Lower lobe of right lung (tissue), 2 donors: Measurements from ENCODE around the gene EXOSC7. TPM values are rescaled to one million over a fixed set of nuclear protein-coding genes. Genes with fewer than 3 reads are reported as not detected.

Source experiments
- ATAC-seq, 2 donors: fragments of 200-7000 bp; cut with Tn5 transposase; one replicate each; pipeline ENCODE4 v1.9.1; 2020 to 2022; ENCODE audit warnings: mild to moderate bottlenecking in 2 of 2, moderate library complexity in 2 of 2
- DNase-seq: peaks from one replicate; pipeline ENCODE4 v3.0.0-alpha.2; 2020
- H3K27ac ChIP-seq: fragments of 200-600 bp; one replicate; pipeline ENCODE4 v1.8.0; 2022
- H3K27me3 ChIP-seq: fragments of 200-600 bp; one replicate; pipeline ENCODE4 v1.8.0; 2022; ENCODE audit warnings: low read depth
- H3K36me3 ChIP-seq: fragments of 200-600 bp; one replicate; pipeline ENCODE4 v1.8.0; 2022; ENCODE audit warnings: mild to moderate bottlenecking
- H3K4me1 ChIP-seq: fragments of 200-600 bp; one replicate; pipeline ENCODE4 v1.8.0; 2022
- H3K4me3 ChIP-seq: fragments of 200-600 bp; one replicate; pipeline ENCODE4 v1.8.0; 2022; ENCODE audit warnings: mild to moderate bottlenecking
- H3K9me3 ChIP-seq: fragments of 200-600 bp; one replicate; pipeline ENCODE4 v1.8.0; 2022
- intact Hi-C: fragments of 100-400 bp; cut with DNase I; formaldehyde crosslinking; loops from one replicate; pipeline ENCODE4 v1.11.0; 2022
- total RNA-seq: library from RNA; stranded (reverse); fragmentation: NEBNext Ultra II Directional; extraction: Animal tissue kit (Norgen Biotek cat#: 25700); gene quantifications from one replicate; pipeline ENCODE4 v1.2.1, GENCODE V29; 2021
- TF ChIP-seq, protein P1 (sequence below): fragments of 200-600 bp; IDR thresholded peaks from one replicate; pipeline ENCODE4 v1.8.0; 2022; ENCODE audit warnings: antibody characterized with exemption, mild to moderate bottlenecking
- donor health status: DM: no; HTN: yes; CAD: no; lungs with severe emphysema.

EXOSC7 gene
- total RNA-seq, 1 donor from 2014 or later = 32.9 TPM

DNA sequence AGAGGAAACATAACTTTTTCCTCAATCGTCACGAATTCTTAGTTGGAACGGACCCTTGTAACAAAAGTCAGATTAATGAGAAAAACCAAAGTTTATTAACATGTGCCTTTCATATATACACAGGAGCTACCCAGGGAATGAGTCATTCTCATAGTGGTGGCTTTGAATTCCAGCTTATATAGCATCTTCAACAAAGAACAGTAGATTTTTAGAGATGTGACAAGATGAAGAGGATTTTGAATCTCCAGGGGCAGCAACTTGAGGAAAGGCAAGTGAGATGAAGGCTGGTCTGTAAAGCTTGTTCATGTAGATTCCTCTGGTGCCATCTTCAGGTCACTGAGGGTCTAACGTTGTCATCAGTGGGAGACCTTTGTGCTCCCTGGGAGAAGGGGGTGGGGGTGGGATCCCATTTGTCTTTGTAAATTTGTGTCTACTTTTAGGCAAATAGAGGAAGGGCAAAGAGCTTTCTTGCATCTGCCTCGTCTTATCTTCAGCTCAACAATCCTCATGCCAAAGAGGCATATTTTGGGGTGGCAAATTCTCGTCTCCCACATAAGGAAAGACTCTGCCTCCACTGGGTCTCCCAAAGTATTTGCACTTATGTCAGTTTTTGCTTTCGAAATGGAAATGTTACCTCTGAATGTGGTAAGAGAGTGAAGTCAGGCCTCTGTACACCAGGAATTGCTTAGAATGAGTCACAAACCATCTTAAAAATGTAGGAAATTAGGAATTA lies 79.5 kb downstream of the EXOSC7 start:
- ATAC-seq (peak in 1 of 2 donors; percentile 58), DNase-seq (no peak)
- intact Hi-C loops = no loop called here
- Histone ChIP-seq H3K4me1 (peaks cover 22% of the 10 kb centered on the region), H3K4me3 (no peak overlapping the region), H3K27ac (no peak overlapping the region), H3K36me3 (no peaks in the 10 kb centered on the region), H3K27me3 (no peaks in the 10 kb centered on the region), H3K9me3 (no peaks in the 10 kb centered on the region)
- TF ChIP-seq, protein P1, sequence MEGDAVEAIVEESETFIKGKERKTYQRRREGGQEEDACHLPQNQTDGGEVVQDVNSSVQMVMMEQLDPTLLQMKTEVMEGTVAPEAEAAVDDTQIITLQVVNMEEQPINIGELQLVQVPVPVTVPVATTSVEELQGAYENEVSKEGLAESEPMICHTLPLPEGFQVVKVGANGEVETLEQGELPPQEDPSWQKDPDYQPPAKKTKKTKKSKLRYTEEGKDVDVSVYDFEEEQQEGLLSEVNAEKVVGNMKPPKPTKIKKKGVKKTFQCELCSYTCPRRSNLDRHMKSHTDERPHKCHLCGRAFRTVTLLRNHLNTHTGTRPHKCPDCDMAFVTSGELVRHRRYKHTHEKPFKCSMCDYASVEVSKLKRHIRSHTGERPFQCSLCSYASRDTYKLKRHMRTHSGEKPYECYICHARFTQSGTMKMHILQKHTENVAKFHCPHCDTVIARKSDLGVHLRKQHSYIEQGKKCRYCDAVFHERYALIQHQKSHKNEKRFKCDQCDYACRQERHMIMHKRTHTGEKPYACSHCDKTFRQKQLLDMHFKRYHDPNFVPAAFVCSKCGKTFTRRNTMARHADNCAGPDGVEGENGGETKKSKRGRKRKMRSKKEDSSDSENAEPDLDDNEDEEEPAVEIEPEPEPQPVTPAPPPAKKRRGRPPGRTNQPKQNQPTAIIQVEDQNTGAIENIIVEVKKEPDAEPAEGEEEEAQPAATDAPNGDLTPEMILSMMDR = no peak

DNA sequence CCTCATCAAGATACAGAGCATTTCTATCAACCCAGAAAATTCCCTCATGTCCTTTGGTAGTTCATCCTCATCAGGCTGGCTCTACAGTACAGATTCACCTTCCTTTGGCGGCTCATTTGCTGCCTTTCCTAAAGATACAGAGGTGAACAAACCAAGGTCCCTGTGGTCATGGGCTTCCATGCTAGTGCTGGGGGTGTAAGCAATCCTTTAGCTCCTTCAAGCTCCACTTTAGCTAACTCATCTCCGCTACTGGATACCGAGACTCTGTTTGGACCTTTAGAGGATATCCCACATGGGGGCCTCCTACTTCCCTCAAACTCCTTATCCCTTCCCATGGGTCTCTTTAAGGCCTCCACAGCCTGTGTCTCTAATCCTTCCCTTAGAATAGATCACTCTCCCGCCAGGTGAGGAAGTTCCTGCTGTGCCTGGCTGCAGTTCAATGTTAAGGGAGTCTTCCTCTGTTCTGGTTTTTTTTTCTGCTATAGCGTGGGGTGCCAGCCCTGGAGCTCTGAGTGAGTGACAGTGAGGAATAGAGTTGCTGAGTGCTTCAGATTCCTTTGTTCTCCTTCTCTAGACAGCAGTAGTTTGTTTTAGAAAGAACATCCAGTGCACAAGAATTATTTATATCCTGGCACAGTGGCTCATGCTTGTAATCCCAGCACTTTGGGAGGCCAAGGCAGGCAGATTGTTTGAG lies 80.7 kb downstream of the EXOSC7 start:
- H3K9me3 ChIP-seq = no peaks in the 10 kb centered on the region
- peaks cover 22% of the 10 kb centered on the region for H3K4me1 ChIP-seq
- H3K36me3 ChIP-seq = no peaks in the 10 kb centered on the region
- no peak overlapping the region for H3K4me3 ChIP-seq
- H3K27me3 ChIP-seq = no peaks in the 10 kb centered on the region
- TF ChIP-seq, protein P1 = no peak
- H3K27ac ChIP-seq = peak overlapping the region; percentile 38
- DNase-seq (no peak), ATAC-seq (no peak)
- intact Hi-C loops = no loop called here

DNA sequence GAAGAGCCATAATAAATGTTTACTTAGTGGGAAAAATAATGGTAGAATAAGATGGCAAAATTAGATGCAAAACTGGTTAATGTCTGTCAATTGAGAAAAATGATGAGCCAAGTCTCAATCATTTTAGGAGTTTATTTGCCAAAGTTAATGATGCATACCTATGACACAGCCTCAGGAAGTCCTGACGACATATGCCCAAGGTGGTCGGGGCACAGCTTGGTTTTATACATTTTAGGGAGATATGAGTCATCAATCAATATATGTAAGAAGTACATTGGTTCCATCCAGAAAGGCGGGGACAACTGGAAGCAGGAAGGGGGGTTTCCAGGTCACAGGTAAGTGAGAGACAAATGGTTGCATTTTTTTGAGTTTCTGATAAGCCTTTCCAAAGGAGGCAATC lies 81.5 kb downstream of the EXOSC7 start:
- no peak for DNase-seq
- peak overlapping the region; percentile 4 for H3K27ac ChIP-seq
- intact Hi-C loops = no loop called here

DNA sequence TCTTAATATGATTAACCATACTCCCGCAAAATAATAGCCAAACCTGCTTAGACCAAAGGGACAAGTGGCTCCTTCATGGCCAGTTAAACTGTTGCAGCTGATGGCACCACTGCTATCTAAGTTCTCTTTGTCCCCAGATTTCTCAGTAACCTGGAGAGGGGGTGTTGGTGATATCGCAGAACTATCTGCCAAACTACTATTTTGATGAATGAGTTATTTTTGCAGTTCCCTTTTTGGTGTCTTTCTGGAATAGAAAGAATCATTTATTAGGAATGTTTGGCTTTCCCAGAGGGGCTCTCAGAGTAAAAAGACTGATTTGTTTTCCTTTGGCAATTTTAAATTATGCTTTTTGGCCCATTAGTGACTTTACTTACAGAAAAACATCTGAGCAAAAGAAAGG lies 83.1 kb downstream of the EXOSC7 start:
- Histone ChIP-seq H3K4me1 (peaks cover 21% of the 10 kb centered on the region), H3K27me3 (no peaks in the 10 kb centered on the region), H3K9me3 (no peaks in the 10 kb centered on the region), H3K4me3 (no peak overlapping the region), H3K36me3 (no peaks in the 10 kb centered on the region), H3K27ac (no peak overlapping the region)
- ATAC-seq (no peak), DNase-seq (no peak)
- TF ChIP-seq, protein P1 = no peak
- intact Hi-C loops = no loop called here

More for the DNA sequence above, 81.5 kb downstream of the EXOSC7 start:
- H3K9me3 ChIP-seq = no peaks in the 10 kb centered on the region
- H3K36me3 ChIP-seq = no peaks in the 10 kb centered on the region
- peaks cover 22% of the 10 kb centered on the region for H3K4me1 ChIP-seq
- no peak overlapping the region for H3K4me3 ChIP-seq
- H3K27me3 ChIP-seq = no peaks in the 10 kb centered on the region
- no peak for ATAC-seq
- TF ChIP-seq, protein P1 = no peak

DNA sequence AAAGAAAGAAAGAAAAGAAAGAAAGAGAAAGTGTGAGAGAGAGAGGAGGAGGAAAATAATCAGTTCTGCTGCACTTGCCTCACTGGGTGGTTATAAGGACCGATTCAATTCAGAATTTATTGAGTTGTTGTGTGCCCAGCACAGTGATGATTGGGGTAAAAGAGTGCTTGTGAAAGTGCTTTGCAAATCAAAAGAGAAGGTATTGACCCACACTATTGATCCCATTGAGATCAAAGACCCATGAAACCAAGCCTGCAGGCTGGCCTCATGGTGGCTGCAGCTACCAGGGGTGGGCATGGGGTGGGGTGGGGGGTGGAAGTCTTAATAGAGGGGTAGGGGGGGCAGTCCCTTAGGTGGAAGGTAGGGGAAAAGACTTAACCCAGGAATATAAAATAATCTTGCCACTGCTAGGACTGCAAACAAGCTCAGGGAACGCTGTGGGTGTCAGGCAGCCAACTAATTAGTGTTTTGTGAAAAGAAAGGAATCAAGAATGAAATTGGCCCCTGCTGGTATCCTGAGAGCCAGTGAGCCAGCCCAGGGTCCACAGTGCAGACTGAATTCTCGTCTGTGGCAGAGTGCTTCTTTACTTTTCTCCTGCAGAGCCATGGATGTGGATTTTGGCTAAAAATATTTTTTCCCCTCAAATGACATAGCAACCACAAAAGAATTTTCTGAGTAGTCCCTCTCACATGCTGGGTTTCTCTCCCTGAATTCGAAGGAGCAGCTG lies 84.3 kb downstream of the EXOSC7 start:
- TF ChIP-seq, protein P1 = no peak
- no peaks in the 10 kb centered on the region for H3K9me3 ChIP-seq
- no peak overlapping the region for H3K27ac ChIP-seq
- peaks cover 17% of the 10 kb centered on the region for H3K4me1 ChIP-seq
- no peak for ATAC-seq
- H3K36me3 ChIP-seq = no peaks in the 10 kb centered on the region
- intact Hi-C loops = no loop called here
- H3K27me3 ChIP-seq = no peaks in the 10 kb centered on the region
- no peak overlapping the region for H3K4me3 ChIP-seq
- no peak for DNase-seq

Other genes starting within 250 kb of the EXOSC7 start
- gene ZNF501, start 246.6 kb upstream of the EXOSC7 start, total RNA-seq = 4.8 TPM
- 27.8 TPM for gene KIAA1143, start 214.6 kb upstream of the EXOSC7 start, total RNA-seq
- gene KIF15, start 214.4 kb upstream of the EXOSC7 start, total RNA-seq = 1.3 TPM
- gene TMEM42, start 114.3 kb upstream of the EXOSC7 start, total RNA-seq = 17.4 TPM
- gene TGM4, start 101.6 kb upstream of the EXOSC7 start, total RNA-seq = not detected
- gene ZDHHC3, start 70 bp upstream of the EXOSC7 start, total RNA-seq = 110 TPM
- 217 TPM for gene CLEC3B, start 50.1 kb downstream of the EXOSC7 start, total RNA-seq
- 28.7 TPM for gene CDCP1, start 170.1 kb downstream of the EXOSC7 start, total RNA-seq